ENCODE data around the gene ZDHHC12. TPM values are rescaled to one million over a fixed set of nuclear protein-coding genes. Genes with fewer than 3 reads are reported as not detected.

ZDHHC12 gene
- total RNA-seq, 1 donor from 2014 or later = 52.1 TPM

- DNase-seq (ENCODE audit: extremely low read depth, low read depth, low spot score) = no peak
Measured at GRCh38 chr9:128688501-128689292, 35.2 kb downstream of the ZDHHC12 start, which contains the start of gene SET. Gene SET (plus strand): TSS chr9:128689222. CDS start chr9:128689583, 361 bp downstream.

- no peak for DNase-seq (ENCODE audit: extremely low read depth, low read depth, low spot score)
Measured at GRCh38 chr9:128687453-128687852, 36.5 kb downstream of the ZDHHC12 start.

GRCh38 chr9:128685636-128686489 lies 38.1 kb downstream of the ZDHHC12 start:
- DNase-seq (ENCODE audit: extremely low read depth, low read depth, low spot score) = no peak

- DNase-seq (ENCODE audit: extremely low read depth, low read depth, low spot score) = no peak
Measured at GRCh38 chr9:128684325-128685199, 39.4 kb downstream of the ZDHHC12 start.

- DNase-seq (ENCODE audit: extremely low read depth, low read depth, low spot score) = no peak
Measured at GRCh38 chr9:128684065-128684324, 39.9 kb downstream of the ZDHHC12 start.

GRCh38 chr9:128683340-128684064 lies 40.4 kb downstream of the ZDHHC12 start:
- DNase-seq (ENCODE audit: extremely low read depth, low read depth, low spot score) = no peak

GRCh38 chr9:128677794-128678193 lies 46.1 kb downstream of the ZDHHC12 start:
- no peak for DNase-seq (ENCODE audit: extremely low read depth, low read depth, low spot score)

- no peak for DNase-seq (ENCODE audit: extremely low read depth, low read depth, low spot score)
Measured at GRCh38 chr9:128675382-128675781, 48.5 kb downstream of the ZDHHC12 start.

Other genes starting within 250 kb of the ZDHHC12 start
- 14.4 and 21.6 TPM in 2 replicates for gene GLE1, start 219.4 kb downstream of the ZDHHC12 start, total RNA-seq
- 383 and 476 TPM in 2 replicates for gene SPTAN1, start 171.5 kb downstream of the ZDHHC12 start, total RNA-seq
- 55.0 and 71.9 TPM in 2 replicates for gene DYNC2I2, start 67.3 kb downstream of the ZDHHC12 start, total RNA-seq
- gene SET, start 34.9 kb downstream of the ZDHHC12 start, total RNA-seq = 227 and 258 TPM in 2 replicates
- 14.8 and 16.9 TPM in 2 replicates for gene PKN3, start 21.6 kb downstream of the ZDHHC12 start, total RNA-seq
- 36.4 and 37.6 TPM in 2 replicates for gene ZER1, start 47.8 kb upstream of the ZDHHC12 start, total RNA-seq
- 22.4 and 31.6 TPM in 2 replicates for gene TBC1D13, start 63.1 kb upstream of the ZDHHC12 start, total RNA-seq
- 26.3 and 38.0 TPM in 2 replicates for gene ENDOG, start 94.4 kb upstream of the ZDHHC12 start, total RNA-seq
- gene SPOUT1, start 105.7 kb upstream of the ZDHHC12 start, total RNA-seq = 23.8 and 28.4 TPM in 2 replicates
- gene KYAT1, start 157.8 kb upstream of the ZDHHC12 start, total RNA-seq = 6.1 and 10.5 TPM in 2 replicates
- 114 and 116 TPM in 2 replicates for gene LRRC8A, start 158.0 kb upstream of the ZDHHC12 start, total RNA-seq
- 0.23 and 2.9 TPM in 2 replicates for gene PHYHD1, start 196.9 kb upstream of the ZDHHC12 start, total RNA-seq
- 28.1 and 32.1 TPM in 2 replicates for gene DOLK, start 223.5 kb upstream of the ZDHHC12 start, total RNA-seq
- gene NUP188, start 223.6 kb upstream of the ZDHHC12 start, total RNA-seq = 47.5 and 51.3 TPM in 2 replicates

All from glomerular endothelial cell (primary cell).